Measurements from ENCODE around the gene SYNPO2. TPM values are rescaled to one million over a fixed set of nuclear protein-coding genes. Genes with fewer than 3 reads are reported as not detected.

The SYNPO2 gene
- total and polyA plus RNA-seq, 2 of the 8 experiments (the other 6 are each of a cell fraction or from before 2014, with no cell fraction given), result 0.50 to 4.2 TPM

DNA sequence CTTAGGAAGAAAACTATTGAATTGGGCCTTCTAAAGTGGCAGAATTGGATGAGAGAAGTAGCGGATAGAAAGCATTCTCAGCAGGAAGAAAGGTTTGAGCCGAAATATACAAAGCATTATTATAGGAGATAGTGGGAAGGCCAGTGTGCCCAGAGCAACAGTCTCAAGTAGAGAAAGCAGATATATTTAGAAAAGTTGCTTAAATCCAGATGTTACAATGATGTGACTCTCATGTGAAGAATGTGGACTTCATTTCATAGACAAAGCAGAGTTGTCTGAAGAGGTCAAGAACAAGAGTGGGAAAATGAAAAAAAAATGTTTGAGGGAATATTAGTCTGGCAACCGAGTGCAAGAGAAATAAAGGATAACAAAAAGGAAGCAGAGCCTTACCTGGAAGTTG is 66.9 kb downstream of the SYNPO2 start:
- no peaks in the 10 kb centered on the region for H3K79me1 ChIP-seq (ENCODE audit: low read depth, low read length)
- no peak overlapping the region for H3K18ac ChIP-seq (ENCODE audit: extremely low read depth, low read length)
- no peak overlapping the region for H2AFZ ChIP-seq (ENCODE audit: low read length)
- DNase-seq (ENCODE audit: low read depth in 1 of 2, low spot score in 2 of 2) (no peak), FAIRE-seq (no peak)
- CTCF ChIA-PET (ENCODE audit: partially characterized antibody), result interaction anchor here (0.7 to 1.1 kb wide), 3 partner anchors 13 to 423 kb away, joined by 3 read pairs; no protein-coding TSS in a partner anchor
- no peaks in the 10 kb centered on the region for H4K20me1 ChIP-seq (replicated peaks in 1 of 2; ENCODE audit: control insufficient read depth in 1 of 2, insufficient read depth in 2 of 2, low read length in 2 of 2)
- H2BK5ac ChIP-seq (ENCODE audit: low read depth, low read length), result no peak overlapping the region
- no peaks in the 10 kb centered on the region for H3K36me3 ChIP-seq (ENCODE audit: control insufficient read depth in 2 of 4, insufficient read depth in 4 of 4, low read length in 3 of 4)
- H3K4me1 ChIP-seq (replicated peaks in 1 of 4; ENCODE audit: control insufficient read depth in 3 of 4, insufficient read depth in 4 of 4, low read length in 3 of 4), result no peaks in the 10 kb centered on the region
- POLR2A ChIA-PET (ENCODE audit: partially characterized antibody), result no interaction called here
- H3K4me3 ChIP-seq (ENCODE audit: extremely low read depth in 1 of 4, insufficient read depth in 2 of 4, low read depth in 3 of 4, low read length in 4 of 4), result no peak overlapping the region
- no peak overlapping the region for H2AK5ac ChIP-seq (ENCODE audit: low read depth, low read length)
- 94% methylated on average over 3 of the region's 3 CpGs; no CpG with 5 or more reads in 1 of the 2 experiments for WGBS, 2 experiments (ENCODE audit: extremely low coverage in 1 of 2, insufficient coverage in 1 of 2, insufficient read length in 1 of 2, insufficient replicate concordance in 2 of 2, low coverage in 1 of 2, low lambda C conversion rate in 2 of 2, missing lambda C conversion rate in 1 of 2)
- no peak overlapping the region for H2BK12ac ChIP-seq (ENCODE audit: low read depth, low read length)
- no peak overlapping the region for H2BK20ac ChIP-seq (ENCODE audit: low read length)
- TF ChIP-seq JUN (IDR thresholded peaks at IDR 0.05; ENCODE audit: low read depth, low read length) (no peak), FOSL1 (IDR thresholded peaks at IDR 0.05; ENCODE audit: insufficient read depth, low read depth, low read length) (no peak), NRF1 (IDR thresholded peaks at IDR 0.05; ENCODE audit: low read depth, low read length) (no peak), POU5F1 (IDR thresholded peaks at IDR 0.05; ENCODE audit: low read depth, low read length) (no peak), BRCA1 (IDR thresholded peaks at IDR 0.05; ENCODE audit: low read depth, low read length) (no peak), CREB1 (IDR thresholded peaks at IDR 0.05) (no peak), USF2 (IDR thresholded peaks at IDR 0.05; ENCODE audit: low read length) (no peak), ASH2L (IDR thresholded peaks at IDR 0.05; ENCODE audit: low read length) (no peak)
- H3K79me2 ChIP-seq (ENCODE audit: control insufficient read depth in 1 of 2, insufficient read depth in 2 of 2, low read length in 2 of 2), result no peaks in the 10 kb centered on the region
- no peak overlapping the region for H2BK15ac ChIP-seq (ENCODE audit: low read length)
- H3K27ac ChIP-seq (ENCODE audit: low read depth, low read length), result no peak overlapping the region
- H4K5ac ChIP-seq (ENCODE audit: insufficient read length, low read depth, low read length), result no peak overlapping the region
- H2BK120ac ChIP-seq (replicated peaks; ENCODE audit: low read depth, low read length), result no peak overlapping the region
- H3K27me3 ChIP-seq (replicated peaks in 1 of 4; ENCODE audit: control insufficient read depth in 3 of 4, extremely low read depth in 1 of 4, insufficient read depth in 3 of 4, low read length in 3 of 4), result no peaks in the 10 kb centered on the region
- H4K91ac ChIP-seq (replicated peaks; ENCODE audit: insufficient read length, low read length), result no peak overlapping the region
- no peak overlapping the region for H3K14ac ChIP-seq (ENCODE audit: insufficient read length)
- H3K4ac ChIP-seq (replicated peaks; ENCODE audit: insufficient read length, low read depth, low read length), result no peak overlapping the region
- no peak overlapping the region for H3K56ac ChIP-seq (replicated peaks; ENCODE audit: insufficient read length, low read depth, low read length)
- no peak overlapping the region for H3K23ac ChIP-seq (ENCODE audit: insufficient read length)
- H3K4me2 ChIP-seq (ENCODE audit: insufficient read depth in 1 of 2, low read depth in 2 of 2, low read length in 2 of 2), result no peak overlapping the region
- no peak overlapping the region for H3K9ac ChIP-seq (replicated peaks in 1 of 4; ENCODE audit: extremely low read depth in 1 of 4, low read depth in 3 of 4, low read length in 3 of 4)
- H3K23me2 ChIP-seq (ENCODE audit: low read depth, low read length), result no peaks in the 10 kb centered on the region
- no peak overlapping the region for H4K8ac ChIP-seq (ENCODE audit: extremely low read depth, insufficient read depth, low read length)
- H3K9me3 ChIP-seq (ENCODE audit: insufficient read depth in 2 of 2, low read depth in 1 of 2, low read length in 1 of 2), result no peaks in the 10 kb centered on the region

Measured in H1 (cell line).